GM12864 (cell line): Measurements from ENCODE around the gene CXCR5.

Source experiments
- DNase-seq: peaks from one replicate; pipeline ENCODE4 v3.0.0-alpha.2; 2011; ENCODE audit warnings: low read depth
- H3K4me3 ChIP-seq: 2 replicates; pipeline ENCODE4 v1.5.1; 2011; ENCODE audit warnings: mild to moderate bottlenecking, low read depth, low read length, control low read depth
- TF ChIP-seq, protein P1 (sequence below): IDR thresholded peaks from 2 replicates; pipeline ENCODE4 v1.5.1; 2011; ENCODE audit warnings: low read depth, mild to moderate bottlenecking, moderate library complexity, low read length, control low read depth, inconsistent platforms; ENCODE audit errors: missing control alignments

CXCR5 gene

DNA sequence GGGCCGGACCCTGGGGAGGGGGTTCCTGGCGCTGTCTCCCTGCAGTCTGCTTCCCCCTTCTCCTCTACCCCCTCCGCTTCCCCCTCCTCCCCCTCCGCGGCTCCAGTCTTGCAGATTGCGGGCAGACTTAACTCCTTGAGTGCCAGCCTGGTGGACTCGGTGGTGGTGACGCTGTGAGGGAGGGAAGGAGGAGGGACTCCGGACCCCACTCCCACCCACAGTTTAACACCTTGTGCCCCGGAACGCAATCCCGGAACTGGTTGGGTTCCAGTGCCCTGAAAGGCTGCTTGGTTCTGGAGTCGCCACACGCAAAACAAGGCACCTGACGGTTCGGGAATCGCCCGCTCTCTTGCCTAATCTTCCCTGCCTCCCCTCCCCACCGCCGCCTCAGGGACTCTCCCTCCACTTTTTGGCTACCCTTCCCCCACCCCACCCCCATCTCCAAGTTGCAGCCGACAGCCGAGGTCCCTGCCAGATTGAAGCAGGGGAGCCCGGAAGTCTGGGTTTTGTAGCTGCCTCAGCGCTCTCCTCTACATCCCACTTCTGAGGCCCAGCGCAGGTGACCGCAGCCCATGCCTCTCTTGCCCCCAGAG is 45.9 kb downstream of the CXCR5 start:
- H3K4me3 ChIP-seq = peak overlapping the region; percentile 64
- no peak for DNase-seq
- TF ChIP-seq, protein P1, sequence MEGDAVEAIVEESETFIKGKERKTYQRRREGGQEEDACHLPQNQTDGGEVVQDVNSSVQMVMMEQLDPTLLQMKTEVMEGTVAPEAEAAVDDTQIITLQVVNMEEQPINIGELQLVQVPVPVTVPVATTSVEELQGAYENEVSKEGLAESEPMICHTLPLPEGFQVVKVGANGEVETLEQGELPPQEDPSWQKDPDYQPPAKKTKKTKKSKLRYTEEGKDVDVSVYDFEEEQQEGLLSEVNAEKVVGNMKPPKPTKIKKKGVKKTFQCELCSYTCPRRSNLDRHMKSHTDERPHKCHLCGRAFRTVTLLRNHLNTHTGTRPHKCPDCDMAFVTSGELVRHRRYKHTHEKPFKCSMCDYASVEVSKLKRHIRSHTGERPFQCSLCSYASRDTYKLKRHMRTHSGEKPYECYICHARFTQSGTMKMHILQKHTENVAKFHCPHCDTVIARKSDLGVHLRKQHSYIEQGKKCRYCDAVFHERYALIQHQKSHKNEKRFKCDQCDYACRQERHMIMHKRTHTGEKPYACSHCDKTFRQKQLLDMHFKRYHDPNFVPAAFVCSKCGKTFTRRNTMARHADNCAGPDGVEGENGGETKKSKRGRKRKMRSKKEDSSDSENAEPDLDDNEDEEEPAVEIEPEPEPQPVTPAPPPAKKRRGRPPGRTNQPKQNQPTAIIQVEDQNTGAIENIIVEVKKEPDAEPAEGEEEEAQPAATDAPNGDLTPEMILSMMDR = no peak

DNA sequence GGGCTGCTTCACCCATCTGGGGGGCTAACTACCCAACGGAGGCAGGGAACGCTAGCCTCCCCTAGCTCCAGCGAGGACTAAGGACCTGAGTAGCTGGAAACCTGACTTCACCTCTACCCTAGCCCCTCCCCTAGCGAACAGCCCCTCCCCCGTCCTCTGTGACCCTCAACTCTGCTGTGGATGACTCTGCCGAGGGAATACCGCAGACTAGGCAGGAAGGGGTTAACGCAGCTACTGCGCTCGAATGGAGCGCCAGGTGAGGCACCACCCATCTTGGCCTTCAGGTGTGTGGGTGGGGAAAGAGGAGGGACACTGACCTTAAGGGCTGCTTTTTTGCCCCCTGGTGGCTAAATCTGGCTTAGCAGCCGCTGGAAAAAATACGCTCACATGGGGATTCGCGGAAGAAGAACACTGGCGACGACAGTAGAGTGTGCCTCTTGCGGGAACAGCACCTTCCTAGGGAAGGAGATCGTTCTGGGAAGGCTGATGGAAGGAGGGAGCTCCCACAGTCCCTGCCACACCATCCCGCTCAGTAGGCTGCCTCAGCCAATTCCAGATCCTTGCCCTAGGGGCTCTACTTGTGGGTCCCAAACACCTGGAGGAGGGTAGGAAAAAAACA is 46.5 kb downstream of the CXCR5 start:
- peak; percentile 64 for DNase-seq
- H3K4me3 ChIP-seq = peak overlapping the region; percentile 64
- TF ChIP-seq, protein P1 = peak; percentile 95

DNA sequence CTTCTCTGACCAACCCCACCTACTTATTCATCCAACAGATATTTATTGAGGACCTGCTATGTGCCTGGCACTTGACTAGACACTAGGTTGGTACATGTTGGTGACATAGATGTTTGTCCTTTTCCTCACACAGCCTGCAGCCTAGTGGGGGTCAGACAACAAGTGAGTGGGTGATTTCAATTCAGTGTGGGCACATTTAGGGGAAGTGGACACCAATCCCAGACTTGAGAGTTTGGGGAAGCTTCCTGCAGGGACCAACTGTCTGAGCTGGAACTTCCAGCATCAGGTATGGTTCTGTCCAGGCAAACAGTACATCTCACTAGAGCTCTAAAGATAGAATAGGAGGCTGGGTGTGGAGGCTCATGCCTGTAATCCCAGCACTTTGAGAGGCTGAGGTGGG is 47.9 kb downstream of the CXCR5 start:
- DNase-seq = no peak
- no peak overlapping the region for H3K4me3 ChIP-seq
- TF ChIP-seq, protein P1 = no peak

DNA sequence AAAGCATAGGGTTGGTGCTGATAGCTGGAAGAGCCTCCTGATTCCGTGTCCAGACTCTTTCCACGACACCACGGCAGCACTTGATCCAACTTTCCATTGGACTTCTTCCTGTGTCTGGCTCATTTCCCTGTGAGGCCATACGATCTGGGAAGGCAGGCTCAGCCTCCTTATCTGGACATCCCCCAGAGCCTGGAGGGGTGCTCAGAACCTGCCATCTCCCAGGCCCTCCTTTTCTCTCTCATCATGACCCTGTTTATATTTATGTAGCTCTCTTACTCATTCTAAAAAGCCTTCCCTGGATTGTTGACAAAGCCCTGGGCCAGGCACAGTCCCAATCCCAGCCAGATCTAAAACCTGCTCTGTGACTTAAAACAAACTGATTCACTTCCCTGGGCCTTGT is 49.8 kb downstream of the CXCR5 start:
- TF ChIP-seq, protein P1 = no peak
- DNase-seq = no peak
- H3K4me3 ChIP-seq = no peak overlapping the region

DNA sequence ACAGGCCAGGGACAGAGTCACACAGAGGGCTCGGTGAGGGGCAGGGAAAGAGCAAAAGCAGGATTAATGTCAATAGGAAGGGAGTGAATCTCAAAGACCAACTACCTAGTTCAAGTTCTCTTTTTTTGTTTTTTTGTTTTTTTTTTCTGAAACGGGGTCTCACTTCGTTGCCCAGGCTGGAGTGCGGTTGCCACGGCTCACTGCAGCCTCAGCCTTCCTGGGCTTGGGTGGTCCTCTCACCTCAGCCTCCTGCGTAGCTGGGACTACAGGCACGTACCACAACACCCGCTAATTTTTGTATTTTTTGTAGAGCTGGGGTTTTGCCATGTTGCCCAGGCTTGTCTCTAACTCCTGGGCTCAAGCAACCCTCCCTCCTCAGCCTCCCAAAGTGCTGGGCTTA is 51.7 kb downstream of the CXCR5 start:
- no peak overlapping the region for H3K4me3 ChIP-seq
- TF ChIP-seq, protein P1 = no peak
- DNase-seq = no peak

DNA sequence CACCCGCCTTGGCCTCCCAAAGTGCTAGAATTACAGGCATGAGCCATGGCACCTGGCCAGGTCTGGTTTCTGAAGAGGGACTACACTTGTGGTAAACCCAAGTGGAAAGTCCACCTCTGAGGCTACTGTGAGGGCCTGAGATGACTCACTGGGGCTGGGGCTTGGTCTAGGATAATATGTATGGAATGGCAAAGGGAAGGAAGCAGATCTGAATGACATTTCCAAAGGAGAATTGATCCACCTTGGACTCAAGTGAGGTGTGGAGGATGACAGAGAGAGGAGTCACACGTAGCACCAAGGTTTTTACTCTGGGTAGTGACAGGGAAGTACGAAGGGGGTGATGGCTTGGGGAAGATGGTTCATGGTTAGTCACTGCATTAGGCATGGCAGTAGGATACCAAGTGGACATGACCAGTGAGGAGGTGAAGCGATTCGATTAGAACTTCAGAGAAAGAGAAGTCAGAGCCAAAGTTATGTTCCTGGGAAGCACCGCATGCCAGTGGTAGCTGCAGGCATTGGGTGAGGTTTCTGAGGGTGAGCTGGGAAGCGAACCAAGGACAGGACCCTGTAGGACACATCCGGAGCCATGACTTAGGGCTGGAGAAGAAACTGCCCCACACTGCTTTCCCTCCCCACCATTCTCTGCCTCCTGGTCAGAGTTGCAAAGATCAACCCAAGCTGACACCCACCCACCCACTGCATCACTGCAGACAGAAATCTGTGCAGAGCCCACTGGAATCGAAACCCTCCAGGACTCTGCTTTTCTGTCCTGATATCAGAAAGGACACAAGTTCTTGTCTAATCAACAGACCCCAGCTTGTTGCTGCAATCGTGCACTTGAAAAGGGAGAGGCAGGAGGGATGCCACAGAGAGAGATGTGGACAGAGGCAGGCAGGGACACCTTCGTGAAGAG is 55.1 kb downstream of the CXCR5 start:
- TF ChIP-seq, protein P1 = no peak
- H3K4me3 ChIP-seq = no peak overlapping the region
- no peak for DNase-seq
